HFFc6 (cell line): Measurements from ENCODE around the gene OPCML. TPM values are rescaled to one million over a fixed set of nuclear protein-coding genes. Genes with fewer than 3 reads are reported as not detected.

Experiments used
- DNase-seq: peaks from one replicate; pipeline ENCODE4 v3.0.0-alpha.2; 2018
- H3K27ac Mint-ChIP-seq: 2 replicates; pipeline ENCODE4 v1.8.0; 2020; ENCODE audit warnings: mild to moderate bottlenecking, mixed read lengths
- H3K27me3 Mint-ChIP-seq: 2 replicates; pipeline ENCODE4 v1.8.0; 2021; ENCODE audit warnings: mild to moderate bottlenecking, moderate library complexity, mixed read lengths; ENCODE audit not compliant: insufficient read depth
- H3K36me3 Mint-ChIP-seq: 2 replicates; pipeline ENCODE4 v1.8.0; 2021; ENCODE audit warnings: low read depth, mixed read lengths
- H3K4me1 Mint-ChIP-seq: 2 replicates; pipeline ENCODE4 v1.8.0; 2020; ENCODE audit warnings: low read depth, mixed read lengths
- H3K4me3 Mint-ChIP-seq: 2 replicates; pipeline ENCODE4 v1.8.0; 2020; ENCODE audit warnings: mild to moderate bottlenecking, moderate library complexity, mixed read lengths
- H3K9me3 Mint-ChIP-seq: 2 replicates; pipeline ENCODE4 v1.8.0; 2020; ENCODE audit warnings: mild to moderate bottlenecking, mixed read lengths
- CTCF ChIP-seq: fragments of 200-600 bp; sonication (generic); IDR thresholded peaks from 2 replicates; pipeline ENCODE4 v1.5.0; 2021; ENCODE audit warnings: antibody characterized with exemption, mild to moderate bottlenecking
- total RNA-seq, 6 experiments: library from RNA; stranded (reverse); fragmentation: NEBNext Ultra II Directional; extraction: Animal tissue kit (Norgen Biotek cat#: 25700); gene quantifications; 2 replicates in 1 of 6; 3 replicates in 5 of 6; pipeline ENCODE4 v1.2.3, GENCODE V29; 2021

OPCML gene
- total RNA-seq, 6 experiments from 2014 or later: 0.11 to 1.7 (median 0.33) TPM

- H3K36me3 Mint-ChIP-seq: no peaks in the 10 kb centered on the region
- H3K27me3 Mint-ChIP-seq: peaks cover 2% of the 10 kb centered on the region; the same call in 1 of the 2 replicates
- no peaks in the 10 kb centered on the region for H3K4me1 Mint-ChIP-seq
- peaks cover 45% of the 10 kb centered on the region for H3K9me3 Mint-ChIP-seq
- TF ChIP-seq CTCF: no peak
- no peak overlapping the region for H3K4me3 Mint-ChIP-seq
- DNase-seq: no peak
- H3K27ac Mint-ChIP-seq: no peak overlapping the region
These were observed 17.5 kb upstream of the OPCML start for GRCh38 chr11:133549826-133550225.

GRCh38 chr11:133548641-133549040 lies 16.3 kb upstream of the OPCML start:
- Mint-ChIP-seq H3K4me1 (no peaks in the 10 kb centered on the region), H3K4me3 (no peak overlapping the region), H3K9me3 (peaks cover 43% of the 10 kb centered on the region), H3K36me3 (no peaks in the 10 kb centered on the region), H3K27ac (no peak overlapping the region), H3K27me3 (peaks cover 2% of the 10 kb centered on the region; the same call in 1 of the 2 replicates)
- DNase-seq: no peak
- no peak for TF ChIP-seq CTCF

GRCh38 chr11:133547808-133548494 lies 15.7 kb upstream of the OPCML start:
- peaks cover 2% of the 10 kb centered on the region; the same call in 1 of the 2 replicates for H3K27me3 Mint-ChIP-seq
- H3K27ac Mint-ChIP-seq: no peak overlapping the region
- no peak for TF ChIP-seq CTCF
- no peaks in the 10 kb centered on the region for H3K36me3 Mint-ChIP-seq
- peaks cover 42% of the 10 kb centered on the region for H3K9me3 Mint-ChIP-seq
- no peaks in the 10 kb centered on the region for H3K4me1 Mint-ChIP-seq
- DNase-seq: no peak
- no peak overlapping the region for H3K4me3 Mint-ChIP-seq

GRCh38 chr11:133545199-133545803 lies 13.0 kb upstream of the OPCML start:
- H3K27ac Mint-ChIP-seq: no peak overlapping the region
- no peaks in the 10 kb centered on the region for H3K36me3 Mint-ChIP-seq
- peaks cover 2% of the 10 kb centered on the region; the same call in 1 of the 2 replicates for H3K27me3 Mint-ChIP-seq
- H3K9me3 Mint-ChIP-seq: peaks cover 49% of the 10 kb centered on the region
- no peak for DNase-seq
- TF ChIP-seq CTCF: no peak
- H3K4me3 Mint-ChIP-seq: no peak overlapping the region
- H3K4me1 Mint-ChIP-seq: no peaks in the 10 kb centered on the region

- Mint-ChIP-seq H3K9me3 (peaks cover 69% of the 10 kb centered on the region), H3K27ac (no peak overlapping the region), H3K4me1 (no peaks in the 10 kb centered on the region), H3K4me3 (no peak overlapping the region), H3K27me3 (no peaks in the 10 kb centered on the region; the same call in 1 of the 2 replicates), H3K36me3 (0 out of 2 replicates have a peak, but pooled peaks cover 4% of the 10 kb centered on the region)
- no peak for DNase-seq
- no peak for TF ChIP-seq CTCF
These were observed 9.4 kb upstream of the OPCML start for GRCh38 chr11:133541720-133542095.
